Activated gamma-delta T cell treated with anti-CD3 and anti-CD28 coated beads, Interleukin-2, amount 50 U/mL, for 16 hours (primary cell): ENCODE measurements around the gene CCDC88C.
"Not testable (repeated sequence)": the region's sequence is repeated elsewhere in the genome, so short reads cannot be mapped to it uniquely, and the experiment has no call there.

Experiments
- DNase-seq: peaks from one replicate; pipeline ENCODE4 v3.0.0-alpha.2; 2020; ENCODE audit warnings: low read depth

CCDC88C gene

DNA sequence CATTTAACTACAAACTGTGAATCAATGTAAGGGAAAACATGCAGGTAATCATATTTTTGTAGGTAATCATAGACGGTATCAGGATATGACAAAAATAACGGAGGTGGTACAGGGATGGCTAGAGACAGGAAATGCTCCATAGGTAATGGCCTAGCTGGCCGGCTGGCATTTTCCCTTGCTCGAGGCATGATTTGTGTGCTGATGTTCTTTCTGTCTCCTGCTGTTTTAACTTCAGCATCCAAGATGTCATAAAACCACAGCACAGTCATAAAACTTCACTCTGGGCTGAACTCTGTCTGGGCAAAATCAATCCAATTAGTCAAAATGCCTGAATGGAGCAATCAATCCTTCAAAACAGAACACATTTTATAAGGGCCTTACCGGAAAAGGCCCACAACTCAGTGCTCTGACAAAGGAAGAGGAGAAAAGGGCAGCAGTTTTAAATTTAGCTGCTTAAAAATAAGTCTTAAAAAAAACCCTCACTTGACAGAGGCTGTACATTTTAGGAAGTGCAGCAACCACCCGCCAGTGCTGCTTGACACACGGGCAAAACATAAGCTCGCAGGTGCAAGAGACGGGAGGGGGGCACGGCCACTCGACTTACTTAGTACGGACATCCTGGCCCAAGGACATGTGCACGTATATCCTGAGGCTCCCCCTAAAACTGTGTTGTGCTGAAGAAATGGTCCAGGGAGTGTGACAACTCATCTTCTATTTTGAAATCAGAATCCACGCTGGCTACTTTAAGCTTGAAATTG is 132.7 kb downstream of the CCDC88C start:
- no peak for DNase-seq

DNA sequence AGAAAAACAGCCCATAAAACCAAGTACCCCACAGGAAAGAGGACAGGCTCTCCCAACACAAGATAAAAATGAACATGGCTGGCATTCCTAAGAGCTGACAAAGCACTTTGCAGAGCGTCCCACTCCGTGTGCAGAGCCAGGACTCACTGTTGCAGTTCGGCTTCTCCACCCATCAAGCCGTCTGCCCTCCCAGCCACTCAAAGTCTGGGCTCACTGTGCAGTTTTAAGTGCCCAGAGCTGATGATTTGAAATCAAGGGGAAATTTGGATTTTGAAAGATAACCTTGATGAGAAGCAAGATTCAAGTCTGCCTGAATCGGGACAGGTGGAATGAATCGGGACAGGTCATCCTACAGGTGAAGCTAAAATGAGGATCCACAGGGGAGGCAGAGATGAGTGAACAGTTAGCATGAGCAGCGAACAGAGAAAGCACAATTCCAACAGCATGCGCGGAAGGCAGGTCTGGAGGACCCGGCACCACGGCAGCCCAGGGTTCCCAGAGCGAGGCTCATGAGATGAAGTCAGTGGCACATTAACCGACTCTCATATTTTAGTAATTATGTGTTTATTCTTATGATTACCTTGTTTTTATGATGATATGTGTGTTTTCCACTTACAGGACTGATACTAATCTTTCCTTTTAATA is 133.4 kb downstream of the CCDC88C start:
- DNase-seq = no peak

DNA sequence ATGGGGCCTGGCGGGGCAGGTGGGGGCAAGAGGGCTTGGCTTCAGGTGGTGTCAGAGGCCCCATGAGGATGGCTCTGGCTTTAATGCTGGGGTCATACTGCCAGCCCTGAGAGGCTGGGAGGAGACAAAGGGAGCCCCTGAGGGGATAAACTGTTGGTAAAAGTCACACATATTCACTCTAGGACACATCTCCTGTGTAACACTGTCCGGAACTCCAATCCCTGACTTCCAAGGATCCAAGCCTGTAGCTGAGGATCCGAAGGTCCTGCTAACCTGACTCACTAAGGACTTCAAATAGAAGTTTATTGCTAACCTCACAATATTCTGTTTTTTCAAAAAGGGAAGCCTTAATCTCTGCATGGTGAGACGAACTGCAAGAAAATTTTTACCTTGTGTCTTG is 134.0 kb downstream of the CCDC88C start:
- DNase-seq = no peak

DNA sequence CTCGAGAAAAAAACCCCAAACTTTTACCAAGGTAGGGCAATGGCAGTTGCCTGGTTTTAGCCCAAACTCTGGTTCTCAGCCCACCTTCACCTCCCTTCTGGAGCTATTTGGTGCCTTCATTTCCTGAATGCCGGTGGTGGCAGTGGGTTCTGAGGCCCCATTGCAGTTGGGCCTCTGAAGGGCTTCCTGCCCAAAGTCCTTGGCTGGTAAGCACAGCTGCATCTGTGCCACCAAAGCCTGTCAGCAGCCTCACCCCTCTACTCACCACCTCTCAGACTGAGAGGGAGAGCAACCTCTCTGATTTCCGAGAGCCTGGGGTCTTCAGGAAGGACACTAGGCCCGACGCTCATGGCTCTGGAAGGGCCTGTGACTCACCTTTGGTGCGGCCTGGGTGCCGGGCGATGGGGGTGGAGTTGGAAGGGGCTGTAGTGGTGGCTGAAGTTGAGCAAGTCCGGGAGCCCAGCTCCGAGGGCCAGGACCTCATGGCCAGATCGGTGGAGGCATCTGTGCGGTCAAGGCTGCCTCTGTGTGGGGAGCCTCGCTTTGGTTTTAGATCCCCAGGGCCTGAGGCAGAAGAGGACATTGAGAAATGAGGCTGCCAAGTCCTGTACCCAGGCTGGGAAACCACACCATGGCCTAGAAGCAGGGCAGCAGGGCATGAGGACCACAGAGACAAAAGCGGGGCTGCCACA is 134.5 kb downstream of the CCDC88C start:
- DNase-seq = no peak

DNA sequence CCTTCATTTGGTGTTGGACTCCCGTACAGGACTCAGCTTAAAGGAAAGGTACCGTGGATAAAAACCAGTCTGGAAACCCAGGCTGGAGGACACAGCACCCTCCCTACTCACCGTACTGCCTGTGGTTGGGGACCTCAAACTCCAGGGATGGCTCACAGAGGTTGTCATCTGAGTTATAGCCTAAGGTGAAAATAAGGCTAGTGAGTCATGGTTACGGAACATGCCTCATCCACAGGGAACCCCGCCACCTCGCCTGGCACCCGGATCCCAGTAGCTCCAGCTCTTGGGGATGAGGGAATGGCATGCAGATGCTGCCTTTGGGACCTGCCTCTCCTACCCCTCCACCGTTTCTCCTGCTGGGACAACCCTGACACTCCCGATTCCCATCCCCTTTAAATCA is 136.3 kb downstream of the CCDC88C start:
- no peak for DNase-seq

DNA sequence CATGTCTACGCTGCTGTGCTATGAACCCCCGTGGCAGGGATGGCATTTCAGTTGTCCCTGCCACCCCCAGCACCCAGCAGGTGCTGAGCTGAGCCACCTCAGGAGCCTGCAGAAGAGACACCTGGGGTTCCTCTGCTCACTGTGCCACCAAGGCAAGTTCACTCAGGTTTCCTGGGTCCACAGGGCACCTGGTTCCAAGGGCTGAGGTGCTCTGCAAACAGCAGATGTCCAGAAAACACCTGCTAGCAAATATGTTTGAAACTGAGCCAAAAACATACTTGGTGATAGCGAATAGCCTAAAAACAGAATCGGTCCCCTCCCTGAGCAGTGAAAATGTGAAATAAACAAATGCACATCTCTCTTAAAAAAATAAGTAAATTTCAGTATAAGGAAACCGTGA is 137.5 kb downstream of the CCDC88C start:
- no peak for DNase-seq

DNA sequence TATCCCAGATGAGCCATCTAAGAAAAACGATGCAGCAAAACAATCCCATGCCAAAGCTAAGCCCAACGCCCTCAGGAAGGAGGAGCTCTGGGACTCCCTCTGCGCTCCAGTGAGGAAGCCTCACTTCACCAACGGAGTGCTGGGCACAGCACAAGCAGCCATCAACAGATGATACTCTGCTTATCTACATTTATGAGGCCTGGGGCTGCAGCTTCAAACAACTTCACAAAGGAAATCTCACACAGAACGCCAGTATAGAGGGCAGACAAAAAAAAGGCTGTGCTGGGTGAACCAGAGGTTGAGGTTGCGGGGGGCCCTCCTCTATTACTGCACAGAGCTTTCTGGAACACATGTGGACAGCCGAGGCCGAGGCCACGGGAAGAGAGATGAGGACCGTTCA is 138.3 kb downstream of the CCDC88C start:
- no peak for DNase-seq

DNA sequence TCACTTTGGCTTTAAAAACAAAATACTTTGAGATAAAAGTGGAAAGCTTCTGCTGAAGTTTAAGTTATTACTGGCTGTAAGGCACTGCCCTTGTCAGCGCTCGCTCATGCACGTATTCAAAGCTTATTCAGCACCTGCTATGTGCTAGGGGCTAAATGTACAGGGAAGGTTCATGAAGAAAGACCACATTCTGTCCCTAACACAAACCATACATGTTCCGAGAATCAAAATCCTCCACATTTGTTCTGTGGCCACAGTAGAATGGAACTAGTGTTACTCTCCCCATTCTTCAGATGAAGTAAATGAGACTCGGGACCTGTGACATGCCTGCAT is 139.3 kb downstream of the CCDC88C start:
- no peak for DNase-seq

DNA sequence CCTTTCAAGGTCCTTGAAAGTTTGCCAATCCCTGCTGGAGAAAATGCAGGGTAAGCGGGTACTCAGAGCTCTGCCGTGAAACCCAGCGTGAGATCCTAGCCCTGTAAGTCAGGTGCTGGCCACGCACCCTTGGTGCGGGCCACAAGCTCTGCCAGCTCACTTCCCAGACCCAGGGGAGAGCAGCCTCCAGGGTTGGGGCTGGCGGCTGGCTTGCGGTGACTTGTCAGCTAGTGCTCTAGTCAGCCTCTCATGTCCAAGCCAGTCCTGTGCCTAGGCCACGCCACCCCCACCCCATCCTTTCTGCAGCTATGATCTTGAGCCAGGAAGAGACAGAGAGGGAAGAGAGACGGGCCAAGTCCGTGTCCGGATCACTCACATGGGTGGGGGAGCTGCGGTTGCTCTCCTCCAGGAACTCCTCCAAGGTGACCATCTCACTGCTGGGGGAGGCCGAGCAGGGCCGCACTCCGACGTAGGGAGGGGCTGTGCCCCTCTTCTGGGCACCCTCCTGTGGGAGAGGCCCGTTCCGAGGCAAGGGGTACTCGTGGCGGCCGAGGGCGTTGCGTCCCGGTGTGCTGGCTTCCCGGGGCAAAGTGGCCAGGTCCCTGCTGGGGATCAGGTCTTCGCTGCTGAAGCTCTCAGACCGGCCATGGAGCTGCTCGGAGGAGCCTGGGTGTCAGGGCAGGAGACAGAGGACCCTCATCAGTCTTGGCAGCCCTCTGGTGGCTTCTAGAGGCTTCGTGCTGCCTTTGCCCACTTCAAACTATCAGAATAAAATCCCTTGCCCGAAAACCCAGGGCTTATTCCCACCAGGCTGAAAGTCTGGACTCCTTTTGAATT is 139.9 kb downstream of the CCDC88C start:
- no peak for DNase-seq

DNA sequence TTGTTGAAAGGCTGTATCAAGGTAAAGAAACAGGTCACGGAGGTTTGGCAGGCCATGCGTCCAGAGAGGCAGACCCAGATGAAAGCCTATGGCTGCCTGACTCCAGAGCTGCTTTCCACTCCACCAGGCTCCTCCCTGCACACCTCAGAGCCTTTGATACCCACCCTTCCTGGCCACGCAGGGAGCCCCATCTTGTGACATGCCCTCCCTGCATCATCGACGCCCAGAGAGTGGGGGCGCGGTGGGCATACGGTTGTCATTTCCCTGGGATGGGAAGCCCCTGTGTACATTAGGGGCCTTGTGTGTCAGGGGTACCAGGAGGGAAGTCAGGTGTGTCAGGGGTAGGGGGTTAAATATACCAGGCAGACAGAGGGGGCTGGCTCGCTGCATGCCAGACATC is 142.8 kb downstream of the CCDC88C start:
- DNase-seq = no peak

DNA sequence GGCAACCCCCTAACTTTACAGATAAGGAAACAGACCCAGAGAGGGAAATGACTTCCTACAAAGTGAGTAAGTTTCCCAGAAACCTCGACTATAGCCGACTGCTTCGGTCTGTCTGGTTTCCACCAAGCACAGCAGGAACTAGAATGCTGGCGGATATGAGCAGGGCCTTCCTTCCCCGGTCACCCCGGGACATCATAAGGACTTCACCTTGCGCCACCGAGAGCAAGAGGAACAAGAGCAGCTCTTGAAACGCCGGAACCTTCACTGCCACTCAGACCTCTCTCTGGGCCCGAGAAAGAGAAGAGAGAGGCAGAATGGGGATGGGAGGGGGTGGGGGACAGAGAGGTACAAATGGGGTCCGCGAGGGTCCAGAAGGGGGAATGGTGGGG is 143.7 kb downstream of the CCDC88C start:
- DNase-seq = no peak

DNA sequence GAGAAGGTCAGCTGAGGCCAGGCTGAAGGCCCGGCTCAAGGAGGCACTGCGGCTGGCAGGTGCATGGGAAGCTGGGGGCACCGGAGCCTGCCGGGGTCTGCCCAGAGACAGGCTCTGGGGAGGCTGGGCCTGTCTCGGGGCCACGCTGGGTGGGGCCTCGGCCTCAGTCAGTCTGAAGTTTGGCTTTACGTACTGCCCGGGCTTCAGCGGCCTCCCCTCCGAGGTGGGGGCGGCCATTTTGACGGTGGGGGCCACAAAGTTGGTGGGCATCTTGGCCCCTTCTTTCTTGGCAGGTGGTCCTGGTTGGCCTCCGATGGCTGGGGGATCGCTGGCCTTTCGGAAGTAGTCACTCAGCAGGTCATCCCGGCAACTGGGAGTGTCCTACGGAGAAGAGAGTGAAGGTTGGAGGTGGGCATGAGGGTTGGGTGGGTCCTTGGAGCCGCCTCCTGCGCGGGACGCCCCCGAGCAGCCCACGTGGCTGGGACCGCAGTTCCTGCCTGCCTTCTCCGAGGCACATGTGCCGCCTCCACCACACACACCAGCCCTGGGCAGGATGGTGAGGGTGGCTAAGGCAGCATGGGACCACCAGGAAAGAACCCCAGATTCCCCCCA is 144.2 kb downstream of the CCDC88C start:
- no peak for DNase-seq

DNA sequence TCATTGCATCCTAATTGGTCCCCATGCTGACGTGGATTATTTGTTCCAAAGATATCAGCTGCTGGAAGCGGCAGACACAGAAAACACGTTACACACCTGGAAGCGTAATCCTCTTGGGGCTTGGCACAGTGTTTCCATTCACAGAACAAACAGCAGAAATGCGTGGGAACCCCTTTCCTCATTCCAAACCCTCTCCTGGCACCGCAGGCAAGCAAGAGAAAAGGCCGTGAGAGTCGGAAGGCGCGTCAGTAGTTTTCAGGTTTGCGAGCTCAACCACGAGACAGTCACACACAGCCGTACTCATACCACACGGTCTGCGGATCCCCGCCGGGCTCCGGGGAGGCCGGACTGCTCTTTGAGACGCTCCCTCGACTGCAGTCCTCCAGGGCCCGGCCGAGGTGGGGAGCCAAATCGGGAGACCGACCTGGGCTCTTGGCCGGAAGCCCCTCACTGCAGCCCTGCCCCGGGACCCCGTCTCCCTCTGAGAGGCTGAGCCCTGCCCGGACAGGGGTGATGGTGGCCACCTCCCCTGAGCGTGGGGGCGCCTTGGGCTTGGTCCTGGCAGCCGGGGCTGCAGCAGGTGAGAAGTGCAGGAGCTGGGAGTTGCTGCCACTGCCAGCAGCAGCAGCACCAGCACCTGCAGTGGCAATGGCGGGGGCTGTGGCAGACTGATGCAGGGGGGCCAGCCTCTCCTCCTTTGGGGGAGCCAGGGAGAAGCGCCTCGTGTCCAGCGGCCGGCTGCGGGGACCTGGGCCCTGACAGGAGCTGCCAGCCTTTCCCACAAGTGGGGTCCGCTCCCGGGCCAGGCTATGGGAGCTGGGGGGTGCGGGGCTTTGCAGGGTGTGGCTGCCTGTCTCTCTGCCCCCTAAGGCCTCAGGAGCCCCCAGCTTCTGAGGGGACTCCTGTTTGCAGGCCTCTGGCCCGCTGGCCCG is 145.0 kb downstream of the CCDC88C start:
- DNase-seq = no peak

DNA sequence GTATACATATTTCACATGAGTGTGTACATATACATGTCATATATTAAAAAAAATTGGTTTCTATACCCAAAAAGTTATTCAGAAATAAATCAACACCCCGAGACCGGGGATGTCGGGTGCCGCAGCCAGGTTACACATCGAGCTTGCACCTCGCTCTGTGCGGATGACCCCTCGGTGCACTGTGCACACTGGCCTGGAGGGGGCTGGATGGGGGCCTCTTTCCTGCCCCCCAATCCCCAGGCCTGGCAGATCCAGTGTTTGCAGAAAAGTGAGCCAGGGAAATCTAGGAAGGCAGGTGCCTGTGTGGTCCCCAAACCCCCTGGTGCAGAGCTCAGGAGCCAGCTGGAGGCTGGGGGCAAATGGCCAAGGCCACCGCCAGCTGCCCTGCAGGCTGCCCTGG is 146.0 kb downstream of the CCDC88C start:
- no peak for DNase-seq

DNA sequence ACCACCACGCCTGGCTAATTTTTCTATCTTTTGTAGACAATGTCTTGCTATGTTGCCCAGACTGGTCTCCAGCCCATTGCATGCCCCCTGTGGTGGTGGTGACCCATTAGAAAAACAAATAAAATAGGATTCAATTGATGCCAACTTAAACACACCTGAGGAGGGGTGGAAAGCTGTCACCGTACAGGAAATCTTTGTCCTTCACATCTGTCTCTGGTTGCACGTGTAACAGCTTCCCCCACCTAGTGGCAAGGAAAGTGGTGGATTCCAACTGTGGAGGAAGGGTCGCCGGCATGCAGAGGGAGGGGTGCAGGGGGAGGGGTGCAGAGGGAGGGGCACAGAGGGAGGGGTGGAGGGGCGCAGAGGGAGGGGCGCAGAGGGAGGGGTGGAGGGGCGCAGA is 147.0 kb downstream of the CCDC88C start:
- DNase-seq = no peak

DNA sequence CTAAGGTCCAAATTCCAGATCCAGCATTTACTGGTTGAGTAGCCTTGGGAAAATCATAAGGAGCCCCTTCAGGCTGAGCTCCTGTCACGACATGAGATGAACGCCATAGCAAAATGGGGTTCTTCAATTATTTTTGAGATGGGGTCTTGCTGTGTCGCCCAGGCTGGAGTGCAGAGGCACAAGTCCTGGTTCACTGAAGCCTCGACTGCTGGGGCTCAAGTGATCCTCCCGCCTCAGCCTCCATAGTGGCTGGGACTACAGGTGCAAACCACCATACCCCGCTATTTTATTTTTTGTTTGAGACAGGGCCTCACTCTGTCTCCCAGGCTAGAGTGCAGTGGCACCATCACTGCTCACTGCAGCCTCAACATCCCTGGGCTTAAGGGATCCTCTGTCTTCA is 147.4 kb downstream of the CCDC88C start:
- DNase-seq = no peak

DNA sequence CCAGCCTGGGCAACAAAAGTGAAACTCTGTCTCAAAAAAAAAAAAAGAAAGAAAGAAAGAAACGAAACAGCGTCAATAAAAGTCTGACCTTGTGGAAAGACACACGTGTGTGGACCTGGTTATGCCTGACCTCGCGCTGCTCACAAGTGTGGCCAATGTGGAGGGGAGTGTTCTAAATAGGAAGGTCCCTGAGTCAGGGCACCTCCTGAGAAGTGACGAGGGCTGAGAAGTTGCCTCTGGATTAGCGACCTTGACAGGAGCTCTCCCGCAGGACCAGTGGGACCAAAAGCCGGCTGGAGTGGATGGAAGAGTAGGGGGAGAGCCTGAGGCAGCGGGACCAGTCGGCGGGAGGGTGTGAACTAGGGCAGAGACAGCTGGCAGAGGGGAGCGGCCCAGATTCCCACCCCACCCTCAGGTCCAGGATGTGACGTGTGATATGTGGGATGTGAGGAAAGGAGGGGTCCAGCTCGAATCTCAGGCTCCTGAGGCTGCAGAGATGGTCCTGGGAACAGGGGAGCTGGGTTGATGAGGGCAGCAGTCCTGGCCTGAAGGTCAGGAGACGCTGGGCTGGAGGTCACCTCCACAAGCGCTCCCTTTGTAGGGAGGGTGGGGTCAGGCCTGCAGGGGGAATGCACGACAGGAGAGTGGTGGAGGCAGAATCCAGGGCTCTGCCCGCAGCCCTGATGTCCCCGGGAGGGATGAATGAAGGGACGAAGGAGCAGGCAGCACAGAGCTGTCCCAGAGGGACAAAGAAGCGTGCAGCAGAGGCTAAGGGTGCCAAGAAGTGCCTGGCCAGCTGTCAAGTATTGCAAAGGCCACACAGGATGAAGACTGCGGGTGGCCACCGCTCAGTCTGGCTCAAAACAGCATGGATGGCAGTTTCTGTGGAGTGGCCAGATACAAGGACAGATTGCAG is 148.3 kb downstream of the CCDC88C start:
- no peak for DNase-seq

DNA sequence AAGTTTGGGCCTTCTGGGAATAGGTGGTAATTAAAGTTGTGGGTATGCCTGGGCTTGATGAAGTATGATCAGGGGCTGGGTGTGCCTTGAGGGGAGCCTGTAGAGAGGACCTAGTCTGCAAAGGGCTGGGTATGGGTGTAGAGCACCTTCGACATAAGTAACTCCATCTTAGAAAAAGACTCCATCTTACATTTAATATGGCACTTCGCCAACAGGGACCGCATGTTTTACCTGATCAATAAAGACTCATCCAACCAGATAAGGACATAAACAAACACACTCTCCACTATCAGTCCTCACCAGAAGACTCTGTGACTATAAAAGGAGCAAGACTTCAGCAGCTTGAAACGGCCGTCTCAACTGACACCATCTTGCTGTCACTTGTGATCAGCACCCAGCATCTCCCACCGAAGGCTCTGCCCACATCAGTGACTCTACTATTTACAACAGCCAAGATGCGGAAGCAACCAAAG is 149.6 kb downstream of the CCDC88C start:
- no peak for DNase-seq

DNA sequence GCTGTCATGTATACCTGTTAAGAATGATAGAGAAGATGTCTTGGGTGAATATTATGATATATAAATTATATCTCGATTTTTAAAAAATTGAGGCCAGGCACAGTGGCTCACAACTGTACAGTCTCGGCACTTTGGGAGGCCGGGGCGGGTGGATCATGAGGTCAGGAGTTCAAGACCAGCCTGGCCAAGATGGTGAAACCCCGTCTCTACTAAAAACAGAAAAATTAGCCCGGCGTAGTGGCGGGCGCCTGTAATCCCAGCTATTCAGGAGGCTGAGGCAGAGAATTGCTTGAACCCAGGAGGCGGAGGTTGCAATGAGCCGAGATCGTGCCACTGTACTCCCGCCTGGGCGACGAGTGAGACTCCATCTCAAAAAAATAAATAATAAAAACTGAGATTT is 151.3 kb downstream of the CCDC88C start:
- DNase-seq = not testable (repeated sequence)

DNA sequence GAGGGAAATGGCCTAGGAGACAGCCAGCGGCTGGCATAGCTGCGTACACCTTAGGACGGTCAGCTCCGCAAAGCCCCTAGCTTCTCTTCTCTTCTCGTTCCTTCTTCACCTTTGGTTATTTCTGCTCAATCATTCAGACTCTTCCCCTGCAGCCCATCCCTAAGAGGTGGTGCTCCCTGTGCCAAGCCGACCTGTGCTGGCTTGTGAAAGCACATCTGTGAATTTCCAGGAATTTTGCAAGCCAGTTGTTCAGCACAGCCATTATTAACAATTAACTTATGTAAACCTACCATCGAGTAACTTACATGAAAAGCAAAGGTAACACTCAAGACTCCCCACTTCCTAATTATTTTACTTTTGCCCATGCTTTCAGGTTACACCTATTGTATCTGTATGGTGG is 152.2 kb downstream of the CCDC88C start:
- no peak for DNase-seq
